Measurements from ENCODE around the gene FAAP20.

Gene FAAP20

GRCh38 chr1:2155147-2155598, 39.4 kb downstream of the FAAP20 start:
- Histone ChIP-seq H3K14ac (ENCODE audit: low read length in 2 of 2) (no peak overlapping the region), H3K36me3 (ENCODE audit: control insufficient read depth in 1 of 2, insufficient read depth in 2 of 2, low read depth in 1 of 2, low read length in 2 of 2) (peaks cover 0 to 78% of the 10 kb centered on the region in 2 experiments), H2AFZ (ENCODE audit: low read depth, low read length) (no peak overlapping the region), H4K91ac (ENCODE audit: low read length) (no peak overlapping the region), H3K27me3 (ENCODE audit: control insufficient read depth in 1 of 2, insufficient read depth in 1 of 2, low read length in 2 of 2) (peaks cover 0 to 47% of the 10 kb centered on the region in 2 experiments), H3K9me3 (ENCODE audit: control insufficient read depth, low read length) (no peaks in the 10 kb centered on the region), H3K27ac (ENCODE audit: low read length, poor library complexity, severe bottlenecking) (no peak overlapping the region), H3K4me2 (ENCODE audit: low read length, poor library complexity, severe bottlenecking) (no peak overlapping the region), H2BK12ac (ENCODE audit: low read length in 2 of 2) (no peak overlapping the region), H3K79me1 (replicated peaks; ENCODE audit: low read length, poor library complexity, severe bottlenecking) (peaks cover 15% of the 10 kb centered on the region), H2BK5ac (ENCODE audit: low read depth, low read length, poor library complexity, severe bottlenecking) (no peak overlapping the region), H2AK5ac (ENCODE audit: low read length, severe bottlenecking) (no peak overlapping the region), H3K9ac (ENCODE audit: low read length) (no peak overlapping the region), H3K4me1 (ENCODE audit: control insufficient read depth, insufficient read depth, low read depth, low read length) (no peaks in the 10 kb centered on the region), H3K18ac (ENCODE audit: low read depth in 1 of 2, low read length in 2 of 2) (no peak overlapping the region), H3K4ac (ENCODE audit: low read depth in 1 of 2, low read length in 2 of 2) (no peak overlapping the region), H4K8ac (ENCODE audit: low read length) (no peak overlapping the region), H3K23ac (ENCODE audit: low read length in 2 of 2) (no peak overlapping the region), H2BK120ac (ENCODE audit: low read depth, low read length) (no peak overlapping the region), H3K4me3 (ENCODE audit: insufficient read depth in 1 of 2, low read depth in 1 of 2, low read length in 2 of 2) (no peak overlapping the region), H2BK15ac (ENCODE audit: low read depth, poor library complexity, severe bottlenecking) (no peak overlapping the region)
- WGBS: 96% methylated on average over 10 of the region's 10 CpGs
- no peak for DNase-seq

- H2BK15ac ChIP-seq (ENCODE audit: low read depth, poor library complexity, severe bottlenecking): no peak overlapping the region
- no peak overlapping the region for H3K4ac ChIP-seq (ENCODE audit: low read depth in 1 of 2, low read length in 2 of 2)
- H3K27ac ChIP-seq (ENCODE audit: low read length, poor library complexity, severe bottlenecking): no peak overlapping the region
- H4K8ac ChIP-seq (ENCODE audit: low read length): no peak overlapping the region
- no peak overlapping the region for H3K9ac ChIP-seq (ENCODE audit: low read length)
- peaks cover 14% of the 10 kb centered on the region for H3K79me1 ChIP-seq (replicated peaks; ENCODE audit: low read length, poor library complexity, severe bottlenecking)
- no peak overlapping the region for H2AK5ac ChIP-seq (ENCODE audit: low read length, severe bottlenecking)
- H3K9me3 ChIP-seq (ENCODE audit: control insufficient read depth, low read length): no peaks in the 10 kb centered on the region
- H3K14ac ChIP-seq (ENCODE audit: low read length in 2 of 2): no peak overlapping the region
- no peak overlapping the region for H3K23ac ChIP-seq (ENCODE audit: low read length in 2 of 2)
- no peak overlapping the region for H3K4me2 ChIP-seq (ENCODE audit: low read length, poor library complexity, severe bottlenecking)
- no peak for DNase-seq
- no peak overlapping the region for H3K18ac ChIP-seq (ENCODE audit: low read depth in 1 of 2, low read length in 2 of 2)
- H2BK12ac ChIP-seq (ENCODE audit: low read length in 2 of 2): no peak overlapping the region
- H3K36me3 ChIP-seq (ENCODE audit: control insufficient read depth in 1 of 2, insufficient read depth in 2 of 2, low read depth in 1 of 2, low read length in 2 of 2): peaks cover 0 to 76% of the 10 kb centered on the region in 2 experiments
- no peak overlapping the region for H2BK5ac ChIP-seq (ENCODE audit: low read depth, low read length, poor library complexity, severe bottlenecking)
- 94% methylated on average over 21 of the region's 21 CpGs for WGBS
- H2AFZ ChIP-seq (ENCODE audit: low read depth, low read length): no peak overlapping the region
- H2BK120ac ChIP-seq (ENCODE audit: low read depth, low read length): no peak overlapping the region
- peaks cover 0 to 45% of the 10 kb centered on the region in 2 experiments for H3K27me3 ChIP-seq (ENCODE audit: control insufficient read depth in 1 of 2, insufficient read depth in 1 of 2, low read length in 2 of 2)
- H3K4me1 ChIP-seq (ENCODE audit: control insufficient read depth, insufficient read depth, low read depth, low read length): no peaks in the 10 kb centered on the region
- H3K4me3 ChIP-seq (ENCODE audit: insufficient read depth in 1 of 2, low read depth in 1 of 2, low read length in 2 of 2): no peak overlapping the region
- no peak overlapping the region for H4K91ac ChIP-seq (ENCODE audit: low read length)
Measured at GRCh38 chr1:2154022-2154421, 40.5 kb downstream of the FAAP20 start.

- Histone ChIP-seq H3K9me3 (ENCODE audit: control insufficient read depth, low read length) (no peaks in the 10 kb centered on the region), H3K36me3 (ENCODE audit: control insufficient read depth in 1 of 2, insufficient read depth in 2 of 2, low read depth in 1 of 2, low read length in 2 of 2) (peaks cover 0 to 75% of the 10 kb centered on the region in 2 experiments), H3K18ac (ENCODE audit: low read depth in 1 of 2, low read length in 2 of 2) (no peak overlapping the region), H3K9ac (ENCODE audit: low read length) (no peak overlapping the region), H3K4me3 (ENCODE audit: insufficient read depth in 1 of 2, low read depth in 1 of 2, low read length in 2 of 2) (no peak overlapping the region), H2AK5ac (ENCODE audit: low read length, severe bottlenecking) (no peak overlapping the region), H3K23ac (ENCODE audit: low read length in 2 of 2) (no peak overlapping the region), H3K4me2 (ENCODE audit: low read length, poor library complexity, severe bottlenecking) (no peak overlapping the region), H2BK5ac (ENCODE audit: low read depth, low read length, poor library complexity, severe bottlenecking) (no peak overlapping the region), H4K8ac (ENCODE audit: low read length) (no peak overlapping the region), H2BK120ac (ENCODE audit: low read depth, low read length) (no peak overlapping the region), H3K4me1 (ENCODE audit: control insufficient read depth, insufficient read depth, low read depth, low read length) (no peaks in the 10 kb centered on the region), H3K27ac (ENCODE audit: low read length, poor library complexity, severe bottlenecking) (no peak overlapping the region), H3K27me3 (ENCODE audit: control insufficient read depth in 1 of 2, insufficient read depth in 1 of 2, low read length in 2 of 2) (peaks cover 0 to 46% of the 10 kb centered on the region in 2 experiments), H3K79me1 (replicated peaks; ENCODE audit: low read length, poor library complexity, severe bottlenecking) (peaks cover 12% of the 10 kb centered on the region), H4K91ac (ENCODE audit: low read length) (no peak overlapping the region), H2BK12ac (ENCODE audit: low read length in 2 of 2) (no peak overlapping the region), H3K4ac (ENCODE audit: low read depth in 1 of 2, low read length in 2 of 2) (no peak overlapping the region), H2AFZ (ENCODE audit: low read depth, low read length) (no peak overlapping the region), H2BK15ac (ENCODE audit: low read depth, poor library complexity, severe bottlenecking) (no peak overlapping the region), H3K14ac (ENCODE audit: low read length in 2 of 2) (no peak overlapping the region)
- WGBS: 93% methylated on average over 11 of the region's 11 CpGs
- no peak for DNase-seq
Measured at GRCh38 chr1:2152954-2153353, 41.6 kb downstream of the FAAP20 start.

- no peak overlapping the region for H3K23ac ChIP-seq (ENCODE audit: low read length in 2 of 2)
- H3K9me3 ChIP-seq (ENCODE audit: control insufficient read depth, low read length): no peaks in the 10 kb centered on the region
- no peak overlapping the region for H2BK12ac ChIP-seq (ENCODE audit: low read length in 2 of 2)
- no peak overlapping the region for H2AK5ac ChIP-seq (ENCODE audit: low read length, severe bottlenecking)
- H3K36me3 ChIP-seq (ENCODE audit: control insufficient read depth in 1 of 2, insufficient read depth in 2 of 2, low read depth in 1 of 2, low read length in 2 of 2): peaks cover 0 to 68% of the 10 kb centered on the region in 2 experiments
- peaks cover 0 to 42% of the 10 kb centered on the region in 2 experiments for H3K27me3 ChIP-seq (ENCODE audit: control insufficient read depth in 1 of 2, insufficient read depth in 1 of 2, low read length in 2 of 2)
- no peak overlapping the region for H2AFZ ChIP-seq (ENCODE audit: low read depth, low read length)
- peaks cover 12% of the 10 kb centered on the region for H3K79me1 ChIP-seq (replicated peaks; ENCODE audit: low read length, poor library complexity, severe bottlenecking)
- no peak overlapping the region for H4K8ac ChIP-seq (ENCODE audit: low read length)
- H3K4ac ChIP-seq (ENCODE audit: low read depth in 1 of 2, low read length in 2 of 2): no peak overlapping the region
- no peak overlapping the region for H3K9ac ChIP-seq (ENCODE audit: low read length)
- no peak overlapping the region for H2BK15ac ChIP-seq (ENCODE audit: low read depth, poor library complexity, severe bottlenecking)
- DNase-seq: no peak
- no peak overlapping the region for H2BK120ac ChIP-seq (ENCODE audit: low read depth, low read length)
- no peak overlapping the region for H3K4me3 ChIP-seq (ENCODE audit: insufficient read depth in 1 of 2, low read depth in 1 of 2, low read length in 2 of 2)
- no peak overlapping the region for H3K27ac ChIP-seq (ENCODE audit: low read length, poor library complexity, severe bottlenecking)
- no peak overlapping the region for H3K4me2 ChIP-seq (ENCODE audit: low read length, poor library complexity, severe bottlenecking)
- H3K4me1 ChIP-seq (ENCODE audit: control insufficient read depth, insufficient read depth, low read depth, low read length): no peaks in the 10 kb centered on the region
- 94% methylated on average over 6 of the region's 6 CpGs for WGBS
- no peak overlapping the region for H4K91ac ChIP-seq (ENCODE audit: low read length)
- no peak overlapping the region for H3K18ac ChIP-seq (ENCODE audit: low read depth in 1 of 2, low read length in 2 of 2)
- H3K14ac ChIP-seq (ENCODE audit: low read length in 2 of 2): no peak overlapping the region
- no peak overlapping the region for H2BK5ac ChIP-seq (ENCODE audit: low read depth, low read length, poor library complexity, severe bottlenecking)
Measured at GRCh38 chr1:2151911-2152310, 42.7 kb downstream of the FAAP20 start.

Data from mesenchymal stem cell (in vitro differentiated cells and primary cell).